ENCODE measurements around the gene TPRN.

- TF ChIP-seq, protein P1, sequence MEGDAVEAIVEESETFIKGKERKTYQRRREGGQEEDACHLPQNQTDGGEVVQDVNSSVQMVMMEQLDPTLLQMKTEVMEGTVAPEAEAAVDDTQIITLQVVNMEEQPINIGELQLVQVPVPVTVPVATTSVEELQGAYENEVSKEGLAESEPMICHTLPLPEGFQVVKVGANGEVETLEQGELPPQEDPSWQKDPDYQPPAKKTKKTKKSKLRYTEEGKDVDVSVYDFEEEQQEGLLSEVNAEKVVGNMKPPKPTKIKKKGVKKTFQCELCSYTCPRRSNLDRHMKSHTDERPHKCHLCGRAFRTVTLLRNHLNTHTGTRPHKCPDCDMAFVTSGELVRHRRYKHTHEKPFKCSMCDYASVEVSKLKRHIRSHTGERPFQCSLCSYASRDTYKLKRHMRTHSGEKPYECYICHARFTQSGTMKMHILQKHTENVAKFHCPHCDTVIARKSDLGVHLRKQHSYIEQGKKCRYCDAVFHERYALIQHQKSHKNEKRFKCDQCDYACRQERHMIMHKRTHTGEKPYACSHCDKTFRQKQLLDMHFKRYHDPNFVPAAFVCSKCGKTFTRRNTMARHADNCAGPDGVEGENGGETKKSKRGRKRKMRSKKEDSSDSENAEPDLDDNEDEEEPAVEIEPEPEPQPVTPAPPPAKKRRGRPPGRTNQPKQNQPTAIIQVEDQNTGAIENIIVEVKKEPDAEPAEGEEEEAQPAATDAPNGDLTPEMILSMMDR (IDR thresholded peaks at IDR 0.05; ENCODE audit: low read depth, low read length): no peak
- TF ChIP-seq POLR2A (IDR thresholded peaks at IDR 0.05; ENCODE audit: extremely low read depth, insufficient read length): no peak
- no peak for TF ChIP-seq MYC (IDR thresholded peaks at IDR 0.05; ENCODE audit: low read depth, low read length)
Observed at GRCh38 chr9:137204731-137205125, 4.2 kb upstream of the TPRN start.
